ENCODE results near the gene CD40LG.

CD40LG gene

DNA sequence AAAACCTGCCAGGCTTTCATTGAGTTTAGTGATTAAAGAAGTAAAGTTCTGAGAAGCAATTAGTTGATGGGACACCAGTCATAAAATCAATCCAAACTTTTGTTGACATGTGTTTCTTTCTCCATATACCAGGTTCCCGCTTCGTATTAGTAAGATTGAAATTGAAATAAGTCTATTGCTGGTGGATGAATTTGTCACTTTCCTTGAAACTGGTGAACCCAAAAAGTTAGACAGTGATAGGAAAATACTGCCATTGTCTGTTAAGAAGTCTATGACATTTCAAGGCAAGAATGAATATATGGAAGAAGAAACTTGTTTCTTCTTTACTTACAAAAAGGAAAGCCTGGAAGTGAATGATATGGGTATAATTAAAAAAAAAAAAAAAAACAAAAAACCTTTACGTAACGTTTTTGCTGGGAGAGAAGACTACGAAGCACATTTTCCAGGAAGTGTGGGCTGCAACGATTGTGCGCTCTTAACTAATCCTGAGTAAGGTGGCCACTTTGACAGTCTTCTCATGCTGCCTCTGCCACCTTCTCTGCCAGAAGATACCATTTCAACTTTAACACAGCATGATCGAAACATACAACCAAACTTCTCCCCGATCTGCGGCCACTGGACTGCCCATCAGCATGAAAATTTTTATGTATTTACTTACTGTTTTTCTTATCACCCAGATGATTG, at the start of gene CD40LG:
CD40LG (plus strand) TSS at position 482 of the 684 bp plus-strand sequence; CDS start at position 573, 91 bp downstream.
- ATAC-seq = peak; percentile 18 to 41

DNA sequence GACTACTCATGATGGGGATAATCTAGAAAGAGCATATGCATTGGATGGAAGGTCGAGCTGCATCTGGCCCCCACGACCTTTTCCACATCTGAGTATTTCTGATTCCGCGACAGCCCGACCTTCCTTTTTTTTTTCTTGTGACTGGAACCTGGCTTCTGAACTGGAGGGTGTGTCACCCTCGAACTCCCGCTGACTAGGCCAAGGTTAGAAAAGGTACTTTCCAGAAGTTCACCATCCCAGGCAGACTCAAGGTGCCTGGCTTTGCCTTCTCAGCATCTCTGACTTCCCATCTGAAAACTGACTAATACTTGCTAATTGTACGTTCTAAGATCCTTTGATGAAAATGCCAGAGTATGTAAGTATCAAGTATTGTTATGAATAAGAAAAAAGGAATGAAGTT, 49.3 kb upstream of the CD40LG start:
- ATAC-seq = peak; percentile 74 to 83

DNA sequence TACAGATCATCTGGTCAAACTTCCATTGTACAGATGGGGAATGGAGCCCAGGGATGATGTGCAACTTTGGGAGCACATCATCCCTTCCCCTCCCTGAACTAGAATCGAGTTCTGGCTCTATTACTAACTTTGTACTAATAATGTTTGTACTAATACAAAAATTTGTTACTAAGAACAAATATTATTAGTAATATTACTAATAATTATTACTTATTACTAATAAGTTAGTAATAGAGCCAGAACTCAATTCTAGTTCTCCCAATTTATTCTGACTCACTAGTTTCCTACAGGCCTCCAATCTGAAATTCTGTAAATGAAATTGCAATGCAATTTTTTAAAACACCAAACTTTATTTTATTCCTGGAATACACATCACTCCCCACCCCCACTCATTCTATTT, 47.9 kb upstream of the CD40LG start:
- ATAC-seq = no peak

DNA sequence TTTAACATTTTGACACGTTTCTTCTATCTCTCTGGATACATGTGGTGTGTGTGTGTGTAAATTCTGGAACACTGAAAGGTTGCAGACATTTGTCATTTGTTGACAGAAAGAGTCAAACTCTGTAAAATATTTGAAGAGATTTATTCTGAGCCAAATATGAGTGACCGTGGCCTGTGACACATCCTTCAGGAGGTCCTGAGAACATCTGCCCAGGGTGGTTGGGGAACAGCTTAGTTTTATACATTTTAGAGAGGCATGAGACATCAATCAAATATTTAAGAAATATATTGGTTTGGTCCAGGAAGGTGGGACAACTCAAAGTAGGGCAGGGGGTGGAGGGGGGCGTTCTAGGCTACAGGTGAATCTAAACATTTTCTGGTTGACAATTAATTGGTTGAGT, 40.7 kb upstream of the CD40LG start:
- no peak for ATAC-seq

DNA sequence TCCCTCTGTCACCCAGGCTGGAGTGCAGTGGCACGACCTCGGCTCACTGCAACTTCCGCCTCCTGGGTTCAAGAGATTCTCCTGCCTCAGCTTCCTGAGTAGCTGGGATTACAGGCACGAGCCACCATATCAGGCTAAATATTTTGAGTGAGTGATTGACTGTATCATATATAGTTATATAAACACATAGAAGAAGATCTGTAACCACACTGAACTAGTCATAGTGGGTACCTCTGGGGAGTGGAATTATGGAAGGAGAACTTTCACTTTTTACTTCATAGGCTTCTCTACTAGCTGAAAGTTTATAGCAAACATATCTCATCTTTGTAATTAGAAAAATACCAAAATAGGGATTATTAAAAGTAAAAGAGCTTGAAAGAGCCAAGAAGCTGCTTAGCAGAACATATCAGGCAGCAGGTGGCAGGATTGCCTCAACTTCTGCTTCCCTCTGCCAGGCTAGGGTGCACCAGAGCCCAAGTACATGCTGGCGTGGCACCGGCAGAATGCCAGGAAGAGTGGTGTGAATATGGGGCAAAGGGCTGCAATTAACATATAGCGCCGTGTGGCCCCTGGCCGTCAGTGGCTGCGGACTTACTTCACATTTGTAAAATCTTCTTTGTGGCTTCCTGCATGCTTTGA, 39.5 kb upstream of the CD40LG start:
- ATAC-seq = peak; percentile 51 to 82

DNA sequence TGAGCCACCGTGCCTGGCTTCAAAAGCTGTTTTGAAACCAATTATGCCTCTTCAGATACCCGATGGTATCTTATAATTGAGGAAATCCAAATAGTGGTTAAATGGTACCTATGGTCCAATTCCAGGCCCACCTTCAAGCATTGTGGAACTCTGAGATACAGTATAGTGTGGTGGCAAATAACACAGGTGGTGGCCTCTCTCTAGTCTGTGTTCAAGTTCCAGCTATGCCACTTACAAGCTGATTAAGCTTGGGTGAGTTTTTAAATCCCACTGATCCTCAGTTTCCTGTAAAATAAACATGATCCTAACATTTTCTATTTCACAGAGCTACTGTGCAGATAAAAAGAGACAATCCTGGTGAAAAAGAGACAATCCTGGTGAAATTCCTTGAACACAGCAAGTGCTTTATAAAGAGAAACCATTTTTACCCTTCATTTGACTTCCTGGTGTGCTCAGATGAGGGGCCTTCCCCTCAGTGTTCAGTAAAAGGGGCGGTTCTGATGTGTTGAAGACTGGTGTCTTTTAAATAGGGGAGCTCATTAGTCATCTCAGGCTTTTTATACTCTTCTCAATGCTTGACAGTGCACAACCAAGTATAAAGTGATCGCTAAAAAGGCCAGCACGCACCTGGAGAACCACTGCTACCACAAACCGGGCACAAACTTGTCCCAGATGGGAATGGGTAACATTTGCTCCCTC, 30.8 kb upstream of the CD40LG start:
- ATAC-seq = peak; percentile 89 to 90

DNA sequence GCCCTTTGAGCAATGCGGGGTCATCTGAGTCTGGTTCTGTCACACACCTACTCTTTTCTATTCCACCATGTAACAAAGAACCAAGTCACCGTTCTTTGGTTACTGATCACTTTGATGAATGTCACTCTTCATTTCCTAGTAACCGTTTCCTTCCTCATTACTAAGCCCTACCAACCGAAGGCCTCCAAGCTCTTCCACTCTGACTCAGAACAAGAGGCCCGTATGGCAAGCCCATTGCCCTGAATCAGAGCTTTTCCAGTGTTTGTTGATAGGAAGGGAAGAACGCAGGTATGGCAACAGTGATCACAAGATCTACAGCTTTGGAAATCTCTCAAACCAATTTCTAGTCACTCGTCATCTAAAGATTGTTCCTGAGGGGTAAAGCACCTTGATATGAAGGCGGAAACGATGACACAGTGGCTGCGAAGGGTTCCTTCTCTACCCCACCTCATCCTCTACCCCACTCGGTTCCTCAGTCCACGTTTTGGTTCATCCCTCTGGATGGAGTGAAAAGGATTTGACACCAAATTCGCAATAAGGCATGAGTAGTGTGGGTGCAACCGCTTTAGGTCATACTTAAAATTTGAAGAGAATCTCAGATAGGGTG, 28.0 kb upstream of the CD40LG start:
- ATAC-seq = peak; percentile 73 to 75

DNA sequence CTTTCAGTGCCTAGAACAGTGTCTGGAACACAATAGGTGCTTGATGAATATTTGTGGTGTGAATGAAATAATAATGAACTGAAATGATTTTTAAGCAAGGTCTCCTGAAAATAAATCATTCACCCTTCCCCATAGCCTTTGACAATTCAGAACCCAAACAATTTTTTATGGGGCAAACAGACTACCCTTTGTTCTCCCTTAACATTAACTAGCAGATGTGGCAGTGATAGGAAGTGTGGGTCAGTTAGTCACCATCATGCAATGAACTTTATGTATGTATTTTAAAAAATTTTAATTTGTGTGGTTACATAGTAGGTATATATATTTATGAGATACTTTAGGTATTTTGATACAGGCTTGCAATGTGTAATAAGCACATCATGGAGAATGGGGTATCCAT, 27.2 kb upstream of the CD40LG start:
- no peak for ATAC-seq

DNA sequence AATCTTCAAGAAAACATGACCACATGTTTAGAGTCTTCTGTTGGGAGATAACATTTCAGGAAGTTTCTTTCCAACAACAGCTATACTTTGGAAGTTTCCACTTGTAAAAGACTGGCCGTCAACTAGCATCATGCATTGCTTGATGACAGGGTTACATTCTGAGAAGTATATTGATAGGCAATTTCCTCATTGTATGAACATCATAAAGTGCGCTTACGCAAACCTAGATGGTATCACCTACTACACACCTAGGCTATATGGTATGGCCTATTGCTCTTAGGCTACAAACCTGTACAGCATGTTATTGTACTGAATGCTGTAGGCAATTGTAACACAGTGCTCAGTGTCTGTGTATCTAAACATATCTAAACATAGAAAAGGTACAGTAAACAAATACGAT, 25.4 kb upstream of the CD40LG start:
- ATAC-seq = no peak

DNA sequence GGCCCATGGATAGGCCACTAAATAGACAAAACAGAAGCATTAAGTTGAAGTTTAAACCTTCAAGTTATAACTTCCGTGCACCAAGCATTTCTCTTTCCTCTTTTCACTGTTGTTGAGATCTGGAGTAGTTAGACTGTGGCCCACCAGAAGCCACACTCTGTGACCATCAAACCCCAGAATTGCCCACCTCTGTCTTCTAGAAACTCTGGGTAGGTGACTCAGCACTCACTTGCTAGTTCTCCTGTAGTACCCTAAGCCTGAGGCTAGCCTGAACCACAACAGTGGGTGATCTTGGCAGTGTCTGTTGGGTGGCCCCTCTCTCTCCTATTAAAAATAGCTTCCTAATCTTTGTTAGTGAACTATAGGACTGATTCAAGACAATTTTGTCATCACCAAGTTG, 24.6 kb upstream of the CD40LG start:
- ATAC-seq = no peak

DNA sequence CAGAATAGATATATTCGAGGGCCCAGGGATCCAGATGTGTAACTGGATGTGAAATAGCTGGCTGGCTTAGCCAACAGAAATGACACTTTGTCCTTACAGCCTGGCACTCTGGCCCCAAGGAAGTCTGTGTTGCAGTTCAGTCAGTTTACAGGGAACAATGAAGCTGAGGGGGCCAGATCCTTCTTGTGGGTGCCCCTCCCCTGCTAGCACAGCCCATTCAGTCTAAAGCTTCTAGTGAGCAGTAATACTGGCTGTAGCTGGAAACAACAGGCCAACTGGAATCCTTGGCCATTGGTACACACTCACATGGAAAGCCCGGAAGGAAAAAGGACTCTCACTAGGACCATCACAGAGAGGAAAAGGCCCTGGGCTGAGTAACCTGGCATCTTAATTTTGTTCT, 22.7 kb upstream of the CD40LG start:
- no peak for ATAC-seq

DNA sequence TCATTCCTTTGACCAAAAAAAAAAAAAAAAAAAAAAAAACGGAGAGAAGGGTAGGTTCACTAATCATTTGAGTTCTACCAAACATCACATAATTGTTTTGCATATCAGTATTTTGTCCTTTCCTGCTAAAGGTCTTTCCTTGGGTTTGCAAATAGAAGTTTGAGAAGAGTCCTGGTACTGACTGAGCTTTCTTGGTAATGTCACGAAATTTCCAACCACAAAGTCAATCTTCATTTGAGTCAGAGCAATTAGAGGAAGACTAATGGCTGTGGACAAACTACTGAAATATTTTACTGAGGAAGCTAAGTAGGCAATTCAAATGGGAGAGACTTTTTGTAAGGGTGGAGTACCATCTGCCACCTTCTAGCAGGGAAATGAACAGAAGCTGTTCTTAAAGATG, 21.7 kb upstream of the CD40LG start:
- ATAC-seq = peak; percentile 55 to 62

DNA sequence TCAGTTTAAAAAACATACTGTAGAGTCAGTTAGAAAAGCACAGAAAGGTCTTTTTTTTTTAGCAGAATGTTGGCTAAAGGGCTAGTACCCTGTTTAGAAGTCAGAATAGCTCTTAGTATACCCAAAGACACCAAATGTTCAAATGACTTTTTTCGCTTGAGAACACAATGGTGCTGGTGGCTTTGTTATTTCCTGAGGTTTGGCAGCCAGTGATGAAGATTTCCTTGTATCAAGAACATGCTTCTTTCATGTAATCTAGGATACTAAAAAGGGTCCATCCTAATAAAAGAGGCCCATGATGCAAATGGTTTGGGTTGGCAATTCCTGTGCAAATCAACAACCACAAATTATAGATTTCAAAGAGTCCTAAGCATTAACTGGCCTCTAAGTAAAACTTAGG, 21.1 kb upstream of the CD40LG start:
- ATAC-seq = no peak

DNA sequence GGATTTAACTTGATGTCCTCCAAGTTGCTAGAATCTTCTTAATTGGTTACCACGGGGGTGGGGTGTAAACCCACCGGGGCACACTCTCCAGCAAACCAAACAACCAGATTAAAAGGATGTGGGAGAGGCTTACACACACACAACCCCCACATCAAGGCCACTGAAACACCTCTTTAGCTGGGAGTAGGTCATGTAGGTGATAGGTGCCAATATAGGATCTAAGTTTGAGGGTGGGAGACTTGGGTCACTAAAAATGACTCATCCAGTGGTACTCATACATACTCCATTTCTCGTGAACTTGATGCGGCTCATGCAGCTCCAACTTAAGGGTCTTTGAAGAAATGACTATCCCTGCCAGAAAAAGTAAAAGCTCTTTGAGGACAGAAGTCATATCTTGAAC, 20.5 kb upstream of the CD40LG start:
- ATAC-seq = peak; percentile 73 to 77

DNA sequence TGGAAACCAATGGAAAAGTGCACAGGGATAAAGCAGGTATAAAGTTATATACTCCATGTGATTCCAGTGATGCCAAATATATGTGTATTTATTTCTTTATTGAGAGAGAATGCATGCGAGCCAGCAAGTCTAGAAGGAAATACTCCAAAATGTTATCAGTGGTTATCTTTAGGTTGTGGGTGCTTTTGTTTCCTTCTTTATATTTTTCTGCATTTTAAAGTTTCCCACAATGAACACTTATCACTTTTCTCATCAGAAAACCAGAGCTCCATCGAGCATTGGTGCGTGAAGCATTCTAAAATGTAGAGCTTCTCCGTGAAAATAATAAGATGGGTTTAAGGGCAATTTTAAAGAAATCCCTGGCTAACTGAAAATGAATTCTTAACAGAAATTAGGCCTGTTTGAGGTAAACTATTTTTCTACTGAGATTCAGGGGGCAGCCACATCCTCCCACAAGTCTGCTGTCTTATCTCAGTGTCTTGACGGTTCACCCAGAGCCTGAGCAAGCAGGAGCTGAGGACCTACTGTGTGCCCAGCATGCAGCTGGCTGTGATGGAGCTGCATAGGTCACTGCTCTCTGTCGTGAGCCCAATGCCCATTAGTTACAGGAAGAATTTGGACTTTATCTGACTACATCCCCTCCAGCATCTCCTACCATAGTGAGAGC, 18.7 kb upstream of the CD40LG start:
- ATAC-seq = no peak

DNA sequence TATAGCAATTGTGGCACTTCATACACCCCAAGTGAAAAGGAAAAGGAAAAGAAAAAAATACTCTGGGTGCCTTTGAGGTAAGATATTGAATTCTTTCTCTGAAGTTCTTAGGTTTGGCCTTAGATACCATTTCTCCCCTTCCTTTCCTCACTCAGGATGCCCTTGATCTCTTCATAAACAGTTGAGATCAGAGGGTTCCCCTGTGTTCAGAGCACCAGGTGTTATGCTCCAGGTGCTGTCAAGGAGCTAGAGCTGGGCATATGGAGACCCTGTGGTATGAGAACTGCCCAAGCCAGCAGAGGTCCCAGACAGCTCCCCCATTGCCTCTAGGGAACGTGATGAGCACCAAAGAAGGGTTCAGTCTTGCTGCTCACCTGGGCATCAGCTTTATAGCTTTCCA, 17.1 kb upstream of the CD40LG start:
- ATAC-seq = no peak

DNA sequence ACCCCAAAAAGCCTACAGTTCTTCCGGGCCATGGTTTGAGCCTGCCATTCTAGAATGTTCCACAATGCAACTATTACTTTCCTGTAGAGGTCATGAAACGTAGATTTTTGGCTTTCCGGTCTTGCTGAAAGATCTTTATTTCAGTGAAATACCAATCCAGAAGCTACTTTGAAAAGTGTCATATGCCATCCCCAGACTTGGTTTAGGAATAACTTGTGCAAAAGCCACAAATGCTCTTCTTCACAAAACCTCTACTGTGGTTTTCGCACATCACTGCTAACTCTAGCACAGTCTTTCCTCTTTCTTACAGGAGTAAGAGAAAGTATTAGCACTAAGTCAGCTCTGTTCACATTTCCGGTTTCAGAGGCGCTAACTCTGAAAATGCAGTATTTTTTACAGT, 12.7 kb upstream of the CD40LG start:
- peak; percentile 70 to 82 for ATAC-seq

DNA sequence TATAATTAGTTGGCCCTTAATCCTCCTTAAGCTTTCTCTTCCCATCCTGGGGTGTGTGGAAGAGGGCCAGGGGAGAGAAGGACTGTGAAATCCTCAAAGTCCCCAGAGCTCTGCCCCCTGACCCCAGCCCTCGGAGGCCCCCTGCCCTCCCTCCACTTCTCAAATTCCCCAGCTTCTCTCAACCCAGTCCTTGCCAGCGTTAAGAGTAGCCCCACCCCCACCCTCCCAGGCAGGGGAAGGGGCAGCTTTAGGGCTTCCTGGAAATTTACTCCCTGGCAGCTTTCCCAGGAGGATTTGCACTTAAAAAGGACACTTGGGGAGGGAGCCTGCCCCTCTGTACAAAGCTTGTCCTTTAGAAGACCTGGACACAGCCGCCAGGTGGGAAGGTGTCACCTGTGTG, 11.8 kb upstream of the CD40LG start:
- no peak for ATAC-seq

DNA sequence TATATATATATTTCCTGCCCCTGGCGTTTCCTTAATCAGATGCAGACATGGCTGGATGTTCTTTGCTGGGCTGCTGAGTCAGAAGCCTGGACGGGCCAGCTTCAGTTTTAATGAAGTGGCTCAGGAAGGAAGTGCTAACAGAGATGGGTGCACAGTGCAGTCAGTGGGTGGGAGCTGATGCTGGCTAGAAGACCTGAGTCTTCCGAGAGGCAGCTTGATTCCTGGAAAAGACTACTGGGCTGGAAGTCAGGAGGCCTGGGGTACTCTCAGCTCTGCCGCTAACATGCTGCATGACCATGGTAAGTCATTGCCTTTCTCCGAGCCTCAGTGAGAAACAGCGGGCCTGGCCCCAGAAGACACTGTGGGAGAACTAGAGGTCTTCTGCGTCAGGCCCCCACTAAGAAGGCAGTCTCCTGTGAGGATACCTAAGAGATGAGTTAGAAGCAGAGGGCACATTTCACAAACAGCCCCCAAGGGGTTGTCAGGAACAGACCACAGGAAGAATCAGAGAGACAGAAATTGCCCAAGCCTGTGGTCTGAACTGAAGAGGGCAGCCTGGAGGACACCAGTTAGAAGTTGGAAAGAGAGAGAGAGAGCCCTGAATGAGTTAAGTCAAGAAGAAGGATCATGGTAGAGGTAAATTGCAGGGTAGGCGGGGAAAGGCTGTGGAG, 8.3 kb upstream of the CD40LG start:
- peak; percentile 21 to 34 for ATAC-seq

DNA sequence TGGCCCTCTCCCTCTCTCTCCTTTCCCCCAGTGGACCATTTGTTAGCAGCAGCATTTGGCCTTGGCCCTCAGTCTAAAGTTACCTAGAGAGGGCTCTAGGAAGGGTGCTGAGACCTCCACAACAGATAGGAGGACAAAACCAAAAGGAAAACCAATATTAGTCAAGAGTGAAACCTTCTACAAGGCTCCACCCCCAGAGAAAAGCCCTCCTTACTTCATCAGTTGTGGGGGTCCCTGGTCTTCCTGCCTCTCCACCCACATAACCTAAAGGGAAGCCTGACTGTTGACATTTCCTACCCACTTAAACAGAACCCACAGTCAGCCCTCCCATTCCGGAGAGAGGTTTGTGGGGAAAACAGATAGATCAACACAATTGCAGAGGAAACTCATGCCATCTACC, 4.7 kb upstream of the CD40LG start:
- ATAC-seq = no peak

DNA sequence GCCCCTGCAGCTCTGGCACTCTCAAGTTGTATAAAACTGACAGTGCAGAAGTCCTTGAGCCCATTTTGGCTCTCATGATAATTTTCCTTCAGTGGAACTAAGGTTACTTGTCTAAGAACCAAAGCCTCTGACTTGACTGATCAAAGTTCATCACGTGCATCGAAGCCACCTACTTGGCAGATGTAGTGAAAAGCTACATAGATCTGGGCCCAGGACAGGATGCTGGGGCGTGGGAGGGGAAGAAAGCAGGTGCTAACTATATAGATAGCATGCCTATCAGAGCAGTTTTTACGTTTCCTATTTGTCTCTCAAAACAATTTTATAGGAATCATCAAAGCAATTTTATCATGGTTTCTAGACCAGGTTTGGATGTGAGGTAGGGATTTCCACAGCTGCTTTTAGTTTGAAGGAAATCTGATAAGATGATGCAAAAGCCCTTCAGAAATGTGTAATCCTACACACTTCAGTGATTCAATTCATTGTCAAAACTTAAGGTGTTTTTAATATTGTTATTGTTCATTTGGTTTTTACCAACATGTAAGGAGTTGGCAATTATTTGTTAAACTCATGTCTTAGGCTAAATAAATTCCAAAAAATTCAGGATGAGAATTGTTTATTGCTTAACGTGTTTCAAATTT, 1.2 kb upstream of the CD40LG start:
- peak; percentile 58 to 66 for ATAC-seq

DNA sequence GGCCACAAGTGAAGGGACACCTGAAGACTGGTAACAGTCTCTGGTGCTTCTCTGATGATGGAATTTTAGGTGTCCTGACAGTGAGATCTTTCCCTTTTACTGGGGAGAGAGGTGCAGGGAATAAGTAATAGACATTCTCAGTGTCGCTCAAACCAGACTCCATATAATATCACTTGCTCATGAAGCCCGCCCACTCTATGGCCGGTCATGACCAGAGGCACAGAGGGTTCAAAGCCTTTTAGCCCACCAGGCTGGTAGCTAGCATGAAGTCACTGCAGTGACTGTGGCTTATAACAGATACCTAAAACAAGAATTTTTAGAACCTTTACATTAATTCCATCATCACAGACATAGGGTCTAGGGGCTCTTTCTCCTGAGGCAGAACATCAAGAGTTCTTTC, 2.9 kb downstream of the CD40LG start:
- ATAC-seq = no peak

Measured in activated CD4-positive, CD25-positive, alpha-beta regulatory T cell treated with anti-CD3 and anti-CD28 coated beads, Interleukin-2, amount 50 U/mL, for 24 hours (primary cell).